ENCODE measurements around the gene THTPA.
A peak's percentile ranks its signal among the peaks of the same experiment; 100 is the strongest.

The THTPA gene

GRCh38 chr14:23567186-23568020, 11.3 kb downstream of the THTPA start, which contains the start of gene AP1G2:
TSS of gene AP1G2 (minus strand) at chr14:23567791. CDS start at chr14:23567314, 477 bp downstream.
- DNase-seq (ENCODE audit: low spot score), result peak; percentile 95

- no peak for DNase-seq (ENCODE audit: low spot score)
Measured at GRCh38 chr14:23568021-23568599, 12.0 kb downstream of the THTPA start.

GRCh38 chr14:23568600-23569331, 12.7 kb downstream of the THTPA start:
- no peak for DNase-seq (ENCODE audit: low spot score)

GRCh38 chr14:23569443-23570151, 13.5 kb downstream of the THTPA start:
- no peak for DNase-seq (ENCODE audit: low spot score)

DNA sequence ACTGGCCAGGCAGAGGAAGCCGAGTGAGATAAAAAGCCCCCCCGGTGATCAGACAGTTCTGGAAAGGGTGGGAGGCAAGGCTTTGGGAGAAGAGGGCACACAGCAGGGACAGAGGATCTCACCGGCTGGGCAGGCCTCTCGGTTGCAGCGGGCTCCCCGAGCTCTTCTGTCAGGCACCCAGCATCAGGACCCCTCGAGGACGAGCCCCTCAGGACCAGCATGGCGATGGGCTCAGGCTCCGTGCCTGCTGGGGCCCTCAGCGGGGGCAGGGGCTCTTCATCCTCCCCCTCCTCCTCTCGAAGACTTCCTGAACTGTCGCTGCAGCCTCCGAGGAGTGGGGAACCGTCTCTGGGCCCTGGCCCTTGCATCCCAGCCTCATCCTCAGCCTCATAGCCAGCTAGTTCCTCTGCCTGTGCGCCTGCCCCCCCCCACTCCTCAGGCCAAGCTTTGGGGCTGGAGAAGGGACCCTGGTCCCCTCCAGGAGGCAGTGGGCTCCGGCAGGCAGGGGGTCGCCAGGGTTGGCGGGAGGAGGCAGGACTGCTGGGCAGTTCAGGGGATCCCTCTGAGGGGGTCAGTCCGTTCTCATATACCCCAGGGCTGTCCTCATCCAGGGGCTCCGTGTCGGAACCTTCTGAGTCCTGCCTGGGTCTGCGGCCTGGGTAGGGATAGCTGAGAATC, 14.9 kb downstream of the THTPA start:
- DNase-seq (ENCODE audit: low spot score), result no peak

DNA sequence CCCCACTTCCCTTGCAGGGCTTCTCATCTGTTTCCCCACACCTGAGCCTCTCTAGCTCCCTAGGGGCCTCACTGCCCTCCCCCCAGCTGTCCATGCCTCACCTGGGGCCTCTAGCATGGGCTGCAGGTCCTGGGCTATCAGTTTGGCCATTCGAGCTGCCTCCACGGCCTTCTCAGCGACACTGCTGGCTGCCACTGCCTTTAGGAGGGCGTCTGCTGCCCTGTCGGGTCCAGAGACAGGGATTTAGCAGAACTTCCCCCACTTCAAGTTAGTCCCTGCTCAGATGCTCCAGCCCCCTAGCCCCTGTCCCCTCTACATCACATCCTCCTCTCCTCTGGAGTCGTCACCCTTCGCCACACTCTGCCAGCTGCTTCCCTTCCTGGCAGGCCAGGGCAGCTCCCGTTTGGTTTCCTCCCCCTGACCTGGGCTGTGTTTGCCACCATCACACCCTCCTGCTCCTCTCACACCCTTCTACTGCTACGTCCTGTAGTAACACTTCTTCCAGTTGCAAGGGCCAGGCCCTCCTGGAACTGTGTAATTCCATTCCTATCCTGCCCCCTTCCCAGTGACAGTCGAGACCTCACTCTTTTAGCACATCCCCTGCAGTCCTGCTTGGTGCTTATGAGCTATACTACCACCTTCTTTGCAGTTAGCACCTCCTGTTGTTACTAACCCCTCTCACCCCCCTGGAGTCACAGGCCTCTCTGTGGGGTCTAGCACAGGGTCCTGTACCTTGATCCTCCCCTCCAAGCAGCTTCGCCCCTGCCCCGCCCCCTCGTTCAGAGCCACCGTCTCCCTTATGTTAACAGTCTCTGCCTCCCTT, 15.8 kb downstream of the THTPA start:
- DNase-seq (ENCODE audit: low spot score), result no peak

GRCh38 chr14:23572524-23572828, 16.4 kb downstream of the THTPA start:
- no peak for DNase-seq (ENCODE audit: low spot score)

- no peak for DNase-seq (ENCODE audit: low spot score)
Measured at GRCh38 chr14:23572836-23573235, 16.8 kb downstream of the THTPA start.

DNA sequence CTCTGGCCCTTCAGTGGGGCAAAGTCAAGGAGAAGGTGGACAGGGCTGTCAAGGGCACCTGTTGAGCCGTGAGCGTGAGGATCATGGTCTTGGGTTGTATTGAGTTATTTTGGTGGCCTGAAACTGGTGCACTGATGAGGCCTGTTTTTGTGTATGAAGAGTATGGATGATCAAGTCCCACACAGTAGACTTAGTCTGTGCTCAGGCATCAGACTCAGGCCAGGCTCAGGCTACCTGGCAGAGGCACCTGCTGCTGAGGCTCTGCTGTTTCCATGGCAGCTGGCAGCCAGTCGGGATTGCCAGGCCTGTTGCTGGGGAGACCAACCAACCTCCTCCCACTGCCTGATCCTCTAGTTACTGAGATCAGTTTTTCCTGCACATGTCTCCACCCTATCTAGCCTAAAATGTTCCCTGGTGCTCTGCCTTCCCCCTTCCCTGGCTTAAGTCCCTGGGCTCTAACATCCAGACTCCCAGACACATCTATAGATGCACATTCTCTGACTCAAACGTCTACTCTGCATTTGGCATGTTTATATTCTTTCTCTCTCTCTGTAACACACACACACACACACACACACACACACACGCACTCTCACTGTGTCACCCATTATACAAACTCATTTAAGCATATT, 17.4 kb downstream of the THTPA start:
- no peak for DNase-seq (ENCODE audit: low spot score)

GRCh38 chr14:23577004-23577681, 21.1 kb downstream of the THTPA start:
- DNase-seq (ENCODE audit: low spot score), result no peak

DNA sequence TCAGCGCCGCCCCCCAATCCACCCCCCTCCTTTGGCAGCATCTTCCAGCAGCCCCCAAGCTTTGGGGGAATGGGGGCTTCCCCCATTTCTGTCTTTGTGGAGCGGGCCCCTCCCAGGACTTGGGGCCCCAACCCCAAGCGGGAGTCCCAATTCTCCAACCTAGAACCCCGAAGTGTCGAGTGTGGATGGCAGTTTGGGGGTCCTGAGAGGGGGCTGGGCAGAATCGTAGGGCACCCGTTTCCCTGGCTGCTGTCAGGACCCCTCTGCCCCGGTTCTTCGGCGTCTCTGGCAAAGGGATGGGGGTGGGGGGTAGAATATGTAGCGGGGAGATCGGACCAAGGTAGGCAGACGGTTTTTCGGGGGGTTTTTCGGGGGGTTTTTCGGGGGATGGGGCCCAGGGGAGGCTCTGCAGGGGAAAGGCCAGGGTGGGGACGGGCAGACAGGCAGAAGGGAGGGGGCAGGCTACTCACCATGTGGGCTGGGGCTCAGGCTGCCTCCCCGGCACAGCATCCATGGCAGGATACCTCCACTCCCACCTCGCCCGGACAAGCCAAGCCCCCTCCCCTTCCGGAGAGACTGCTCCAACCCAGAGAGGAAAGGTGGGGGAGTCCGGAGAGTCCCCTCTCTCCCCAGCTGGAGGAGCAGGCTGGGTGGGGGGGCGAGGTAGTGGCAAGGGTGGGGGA, 21.8 kb downstream of the THTPA start:
- no peak for DNase-seq (ENCODE audit: low spot score)

GRCh38 chr14:23578560-23579310, 22.7 kb downstream of the THTPA start, which contains the start of gene JPH4:
TSS of gene JPH4 (minus strand) at chr14:23578790. CDS start at chr14:23577453, 1,337 bp downstream.
- DNase-seq (ENCODE audit: low spot score), result no peak

DNA sequence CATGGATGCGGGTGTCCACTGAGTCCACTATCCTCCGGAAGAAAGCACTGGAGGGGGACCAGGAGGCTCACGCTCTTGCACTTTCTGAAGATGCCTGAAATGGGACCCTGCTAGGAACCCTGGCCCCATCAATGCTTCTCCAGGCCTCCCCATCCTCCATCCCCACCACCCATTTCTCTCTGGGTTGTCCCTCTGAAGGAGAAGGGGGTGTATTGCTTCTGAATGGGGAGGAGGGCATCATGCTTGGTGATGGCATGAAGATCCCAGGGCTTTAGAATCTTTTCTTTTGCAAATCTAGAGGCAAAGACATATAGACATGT, 23.2 kb downstream of the THTPA start:
- DNase-seq (ENCODE audit: low spot score), result no peak

DNA sequence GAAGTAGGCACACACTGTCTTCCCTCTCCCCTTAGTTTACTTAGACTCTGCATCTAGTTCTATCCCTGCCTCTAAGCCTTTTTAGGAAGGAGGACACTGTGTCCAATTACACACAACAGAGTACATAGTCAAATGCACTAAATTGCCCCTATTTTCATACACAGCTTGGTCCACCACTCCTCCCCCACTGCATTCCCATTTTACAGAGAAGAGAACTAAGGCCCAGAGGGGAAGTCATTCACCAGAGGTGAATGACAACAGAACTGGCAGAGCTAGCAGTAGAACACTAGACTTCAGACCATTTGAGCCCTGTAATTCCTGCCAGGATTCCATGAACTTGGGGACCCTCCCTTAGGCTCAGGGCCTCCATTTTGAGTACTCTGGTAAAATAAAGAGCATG, 23.7 kb downstream of the THTPA start:
- DNase-seq (ENCODE audit: low spot score), result no peak

GRCh38 chr14:23580152-23580926, 24.3 kb downstream of the THTPA start:
- no peak for DNase-seq (ENCODE audit: low spot score)

DNA sequence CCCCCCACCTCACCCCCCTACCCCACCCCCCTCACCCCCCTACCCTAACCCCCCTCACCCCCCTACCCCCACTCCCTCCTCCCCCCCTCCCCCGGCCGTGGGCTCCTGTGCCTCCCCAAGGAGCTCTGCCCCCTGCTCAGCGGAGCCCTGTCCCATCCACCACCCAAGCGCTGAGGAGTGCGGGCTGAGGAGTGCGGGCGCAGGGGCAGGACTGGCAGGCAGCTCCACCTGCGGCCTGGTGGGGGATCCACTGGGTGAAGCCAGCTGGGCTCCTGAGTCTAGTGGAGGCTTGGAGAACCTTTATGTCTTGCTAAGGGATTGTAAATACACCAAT, 24.8 kb downstream of the THTPA start:
- no peak for DNase-seq (ENCODE audit: low spot score)

- DNase-seq (ENCODE audit: low spot score), result no peak
Measured at GRCh38 chr14:23582906-23583760, 27.1 kb downstream of the THTPA start.

Measured in germinal center (tissue), 1 donor.